OCI-LY1 (cell line): Measurements from ENCODE around the gene CAMK2A.

Experiments
- H2AFZ ChIP-seq: fragments of 200-600 bp; sonication (generic), shearing (Covaris generic); 2 replicates; pipeline ENCODE4 v1.6.0; 2014; ENCODE audit warnings: antibody characterized with exemption, mild to moderate bottlenecking, low read length
- H3F3A ChIP-seq: fragments of 200-600 bp; sonication (generic), shearing (Covaris generic); 2 replicates; pipeline ENCODE4 v1.6.0; 2014; ENCODE audit warnings: mild to moderate bottlenecking, antibody characterized with exemption, low read length, moderate library complexity; ENCODE audit not compliant: insufficient read depth
- H3K27ac ChIP-seq: fragments of 200-600 bp; sonication (generic); 2 replicates; pipeline ENCODE4 v1.5.1; 2014; ENCODE audit warnings: low read length, mixed run types, mild to moderate bottlenecking, low read depth; ENCODE audit not compliant: poor library complexity, severe bottlenecking
- H3K27me3 ChIP-seq: fragments of 200-600 bp; sonication (generic); 2 replicates; pipeline ENCODE4 v1.6.0; 2014; ENCODE audit warnings: antibody characterized with exemption, mild to moderate bottlenecking, low read length, moderate library complexity; ENCODE audit not compliant: insufficient read depth
- H3K36me3 ChIP-seq: fragments of 200-600 bp; sonication (generic); 2 replicates; pipeline ENCODE4 v1.6.1; 2014; ENCODE audit warnings: mild to moderate bottlenecking, antibody characterized with exemption, low read length, moderate library complexity, mixed read lengths; ENCODE audit not compliant: insufficient read depth
- H3K4me1 ChIP-seq: fragments of 200-600 bp; sonication (generic); 2 replicates; pipeline ENCODE4 v1.5.1; 2014; ENCODE audit warnings: mild to moderate bottlenecking, low read length, moderate library complexity; ENCODE audit not compliant: insufficient read depth, severe bottlenecking
- H3K4me2 ChIP-seq: fragments of 200-600 bp; sonication (generic), shearing (Covaris generic); 2 replicates; pipeline ENCODE4 v1.6.1; 2014; ENCODE audit warnings: low read length
- H3K4me3 ChIP-seq: fragments of 200-600 bp; sonication (generic); 2 replicates; pipeline ENCODE4 v1.5.1; 2014; ENCODE audit warnings: low read length, low read depth, mild to moderate bottlenecking, mixed read lengths; ENCODE audit not compliant: poor library complexity, severe bottlenecking
- H3K79me2 ChIP-seq: fragments of 200-600 bp; shearing (Covaris generic); 2 replicates; pipeline ENCODE4 v1.6.1; 2016; ENCODE audit warnings: mixed run types, low read length, mixed read lengths; ENCODE audit not compliant: insufficient read depth
- H3K9ac ChIP-seq: fragments of 200-600 bp; sonication (generic), shearing (Covaris generic); 2 replicates; pipeline ENCODE4 v1.6.1; 2014; ENCODE audit warnings: mild to moderate bottlenecking, low read length, mixed read lengths
- H3K9me2 ChIP-seq: fragments of 200-600 bp; sonication (generic), shearing (Covaris generic); 2 replicates; pipeline ENCODE4 v1.6.1; 2014; ENCODE audit warnings: low read depth, mild to moderate bottlenecking, low read length, mixed read lengths
- H3K9me3 ChIP-seq: fragments of 200-600 bp; shearing (Covaris generic); 2 replicates; pipeline ENCODE4 v1.6.1; 2014; ENCODE audit warnings: low read length, mixed read lengths
- H4K20me1 ChIP-seq: fragments of 200-600 bp; sonication (generic), shearing (Covaris generic); 2 replicates; pipeline ENCODE4 v1.6.0; 2016; ENCODE audit warnings: mild to moderate bottlenecking, low read length; ENCODE audit not compliant: insufficient read depth
- EZH2 ChIP-seq: fragments of 200-600 bp; sonication (generic), shearing (Covaris generic); IDR thresholded peaks from 2 replicates; pipeline ENCODE4 v1.8.0; 2017; ENCODE audit warnings: borderline replicate concordance, mixed run types, mild to moderate bottlenecking, antibody characterized with exemption, low read length, moderate library complexity, mixed read lengths
- TF ChIP-seq, protein P1 (sequence below): fragments of 200-600 bp; sonication (generic), shearing (Covaris generic); IDR thresholded peaks from 2 replicates; pipeline ENCODE4 v1.5.1; 2017; ENCODE audit warnings: mild to moderate bottlenecking, antibody characterized with exemption, low read length, moderate library complexity, mixed read lengths

The CAMK2A gene

DNA sequence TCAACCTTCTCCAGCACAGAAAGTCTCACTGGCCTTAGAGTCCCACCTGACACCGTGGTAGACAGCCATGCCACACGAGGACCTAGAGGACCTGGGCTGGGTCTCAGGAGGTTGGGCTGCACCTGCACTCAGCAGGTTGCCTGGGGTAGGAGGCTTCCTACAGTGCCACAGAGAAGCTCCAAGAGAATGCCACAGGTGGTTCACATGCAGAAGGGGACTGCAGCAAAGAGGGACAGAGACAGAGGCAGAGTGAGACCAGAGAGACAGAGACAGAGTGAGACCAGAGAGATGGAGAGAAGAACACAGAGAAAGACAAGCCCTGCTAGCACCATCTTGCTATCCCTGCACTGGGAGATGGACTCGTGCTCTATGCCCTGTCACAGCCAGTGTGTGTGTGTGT is 5.7 kb downstream of the CAMK2A start:
- H3K4me3 ChIP-seq = no peak overlapping the region
- no peaks in the 10 kb centered on the region for H3K9me3 ChIP-seq
- peaks cover 15% of the 10 kb centered on the region for H3K27me3 ChIP-seq
- no peaks in the 10 kb centered on the region for H3F3A ChIP-seq
- H3K27ac ChIP-seq = no peak overlapping the region
- H3K4me2 ChIP-seq = no peak overlapping the region
- no peaks in the 10 kb centered on the region for H3K36me3 ChIP-seq
- no peak overlapping the region for H3K9ac ChIP-seq
- H3K9me2 ChIP-seq = no peaks in the 10 kb centered on the region
- TF ChIP-seq EZH2 = no peak
- TF ChIP-seq, protein P1, sequence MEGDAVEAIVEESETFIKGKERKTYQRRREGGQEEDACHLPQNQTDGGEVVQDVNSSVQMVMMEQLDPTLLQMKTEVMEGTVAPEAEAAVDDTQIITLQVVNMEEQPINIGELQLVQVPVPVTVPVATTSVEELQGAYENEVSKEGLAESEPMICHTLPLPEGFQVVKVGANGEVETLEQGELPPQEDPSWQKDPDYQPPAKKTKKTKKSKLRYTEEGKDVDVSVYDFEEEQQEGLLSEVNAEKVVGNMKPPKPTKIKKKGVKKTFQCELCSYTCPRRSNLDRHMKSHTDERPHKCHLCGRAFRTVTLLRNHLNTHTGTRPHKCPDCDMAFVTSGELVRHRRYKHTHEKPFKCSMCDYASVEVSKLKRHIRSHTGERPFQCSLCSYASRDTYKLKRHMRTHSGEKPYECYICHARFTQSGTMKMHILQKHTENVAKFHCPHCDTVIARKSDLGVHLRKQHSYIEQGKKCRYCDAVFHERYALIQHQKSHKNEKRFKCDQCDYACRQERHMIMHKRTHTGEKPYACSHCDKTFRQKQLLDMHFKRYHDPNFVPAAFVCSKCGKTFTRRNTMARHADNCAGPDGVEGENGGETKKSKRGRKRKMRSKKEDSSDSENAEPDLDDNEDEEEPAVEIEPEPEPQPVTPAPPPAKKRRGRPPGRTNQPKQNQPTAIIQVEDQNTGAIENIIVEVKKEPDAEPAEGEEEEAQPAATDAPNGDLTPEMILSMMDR = no peak
- no peaks in the 10 kb centered on the region for H3K79me2 ChIP-seq
- H2AFZ ChIP-seq = no peak overlapping the region
- no peaks in the 10 kb centered on the region for H3K4me1 ChIP-seq
- no peaks in the 10 kb centered on the region for H4K20me1 ChIP-seq

DNA sequence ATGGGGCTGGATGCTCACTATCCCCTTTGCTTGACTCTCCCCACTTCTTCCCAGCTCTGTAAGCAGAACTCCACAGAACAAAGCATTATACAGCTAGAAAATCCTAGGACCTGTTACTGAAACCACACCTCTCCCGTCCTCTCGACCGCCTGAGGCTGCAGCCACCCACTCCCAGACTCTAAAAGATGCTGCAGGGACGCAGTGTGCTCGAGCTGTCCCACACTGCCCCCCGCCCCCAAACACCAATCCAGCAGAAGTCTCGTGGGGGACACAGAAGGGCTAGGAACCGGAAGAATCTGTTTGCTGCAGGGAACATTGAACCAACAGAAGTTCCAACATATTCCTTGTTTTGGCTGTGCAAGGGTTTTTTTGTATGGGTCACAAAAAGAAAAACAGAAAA is 7.6 kb downstream of the CAMK2A start:
- Histone ChIP-seq H3K36me3 (no peaks in the 10 kb centered on the region), H3K27me3 (peaks cover 15% of the 10 kb centered on the region), H3K79me2 (no peaks in the 10 kb centered on the region), H3K9me3 (no peaks in the 10 kb centered on the region), H3K9ac (no peak overlapping the region), H3F3A (no peaks in the 10 kb centered on the region), H3K4me1 (no peaks in the 10 kb centered on the region), H4K20me1 (no peaks in the 10 kb centered on the region), H3K4me2 (no peak overlapping the region), H3K4me3 (no peak overlapping the region), H2AFZ (no peak overlapping the region), H3K9me2 (no peaks in the 10 kb centered on the region), H3K27ac (no peak overlapping the region)
- no peak for TF ChIP-seq EZH2
- TF ChIP-seq, protein P1 = no peak

DNA sequence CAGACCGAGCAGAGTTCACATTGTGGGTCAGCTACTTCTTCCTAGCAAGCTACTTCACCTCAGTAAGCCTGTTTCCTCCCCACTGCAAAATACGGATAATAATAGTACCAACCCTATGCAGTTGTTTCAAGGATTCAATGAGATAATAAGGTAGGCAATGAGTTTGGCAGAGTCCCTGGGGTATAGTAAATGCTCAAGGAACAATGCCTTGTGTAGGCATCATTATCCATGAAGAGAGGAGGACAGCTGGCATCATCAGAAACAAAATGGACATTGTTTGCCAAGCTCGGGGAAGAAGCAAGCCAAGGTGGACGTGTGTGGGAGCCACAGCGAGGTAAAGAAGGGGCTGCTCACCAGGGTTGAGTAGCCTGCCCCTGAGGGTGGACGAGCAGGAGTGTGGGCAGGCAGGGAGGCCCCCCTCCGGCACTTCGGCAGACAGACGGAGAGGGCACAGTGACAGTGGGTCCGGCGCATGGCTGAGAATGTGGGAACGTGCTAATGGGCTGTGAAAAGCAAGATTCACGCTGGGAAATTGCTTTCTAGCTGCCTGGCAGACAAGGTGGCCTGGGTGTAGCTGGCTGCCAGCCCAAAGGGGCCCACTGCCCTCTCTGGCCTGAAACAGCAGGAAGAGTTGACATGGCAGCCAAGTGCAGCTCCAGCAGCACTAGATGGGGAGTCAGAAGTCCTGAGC is 10.1 kb downstream of the CAMK2A start:
- no peaks in the 10 kb centered on the region for H4K20me1 ChIP-seq
- no peaks in the 10 kb centered on the region for H3K9me3 ChIP-seq
- no peaks in the 10 kb centered on the region for H3K4me1 ChIP-seq
- no peaks in the 10 kb centered on the region for H3K9me2 ChIP-seq
- no peak overlapping the region for H3K27ac ChIP-seq
- H3K79me2 ChIP-seq = no peaks in the 10 kb centered on the region
- no peak overlapping the region for H2AFZ ChIP-seq
- peaks cover 7% of the 10 kb centered on the region; the same call in 1 of the 2 replicates for H3K27me3 ChIP-seq
- H3K4me2 ChIP-seq = no peak overlapping the region
- H3F3A ChIP-seq = no peaks in the 10 kb centered on the region
- no peaks in the 10 kb centered on the region for H3K36me3 ChIP-seq
- no peak overlapping the region for H3K9ac ChIP-seq
- H3K4me3 ChIP-seq = no peak overlapping the region
- no peak for TF ChIP-seq EZH2
- TF ChIP-seq, protein P1 = no peak
